Measurements from ENCODE around the gene PLAC8L1. TPM values are rescaled to one million over a fixed set of nuclear protein-coding genes. Genes with fewer than 3 reads are reported as not detected.

Gene PLAC8L1
- total and polyA plus RNA-seq, 2 of the 13 experiments (the other 11 are each of a cell fraction or from before 2014, with no cell fraction given): 0.44 TPM; not detected in 1

- TF ChIP-seq ZHX2 (IDR thresholded peaks at IDR 0.05; ENCODE audit: low read depth): no peak
- no peak for TF ChIP-seq ZHX2 (CRISPR knock-in tag; IDR thresholded peaks at IDR 0.05; ENCODE audit: borderline replicate concordance)
- TF ChIP-seq THAP11 (CRISPR knock-in tag; IDR thresholded peaks at IDR 0.05): no peak
These were observed 70.8 kb downstream of the PLAC8L1 start (continued) for GRCh38 chr5:146034605-146035004.

Small RNAs within 50 kb of the gene (small RNA-seq; reads per million reads assigned to genes)
- gene AC091959.1 (ENCODE audit: insufficient read depth in 2 of 3, insufficient read length in 3 of 3, low read depth in 2 of 3, low replicate concordance in 1 of 3): 0 reads per million in 3 experiments

Other genes with a start within 250 kb of the PLAC8L1 start
- gene GRXCR2, start 232.6 kb downstream of the PLAC8L1 start, total RNA-seq (2016; rRNA removed; fragmentation: Illumina TruSeq; extraction: Trizol): not detected in 2 replicates
- not detected in 2 replicates for gene GRXCR2, start 232.6 kb downstream of the PLAC8L1 start, polyA plus RNA-seq (2011; rRNA removed)
- 3.1 and 3.7 TPM in 2 replicates for gene SH3RF2, start 169.0 kb downstream of the PLAC8L1 start, total RNA-seq (2016; rRNA removed; fragmentation: Illumina TruSeq; extraction: Trizol)
- gene SH3RF2, start 169.0 kb downstream of the PLAC8L1 start, polyA plus RNA-seq (2011; rRNA removed): 2.6 and 2.8 TPM in 2 replicates
- gene LARS1, start 77.1 kb upstream of the PLAC8L1 start, total RNA-seq (2016; rRNA removed; fragmentation: Illumina TruSeq; extraction: Trizol): 96.5 and 140 TPM in 2 replicates
- 21.2 and 21.8 TPM in 2 replicates for gene LARS1, start 77.1 kb upstream of the PLAC8L1 start, polyA plus RNA-seq (2011; rRNA removed)
- gene RBM27, start 98.0 kb upstream of the PLAC8L1 start, total RNA-seq (2016; rRNA removed; fragmentation: Illumina TruSeq; extraction: Trizol): 23.4 and 31.2 TPM in 2 replicates
- gene RBM27, start 98.0 kb upstream of the PLAC8L1 start, polyA plus RNA-seq (2011; rRNA removed): 9.9 and 12.9 TPM in 2 replicates
- gene POU4F3, start 233.3 kb upstream of the PLAC8L1 start, total RNA-seq (2016; rRNA removed; fragmentation: Illumina TruSeq; extraction: Trizol): 0.08 TPM in 1 of 2 replicates, not detected in the other
- not detected in 2 replicates for gene POU4F3, start 233.3 kb upstream of the PLAC8L1 start, polyA plus RNA-seq (2011; rRNA removed)